Measurements from ENCODE around the gene MEG3. TPM values are rescaled to one million over a fixed set of nuclear protein-coding genes. Genes with fewer than 3 reads are reported as not detected.

The MEG3 gene
- total and polyA plus RNA-seq, 4 experiments from 2014 or later: not detected

DNA sequence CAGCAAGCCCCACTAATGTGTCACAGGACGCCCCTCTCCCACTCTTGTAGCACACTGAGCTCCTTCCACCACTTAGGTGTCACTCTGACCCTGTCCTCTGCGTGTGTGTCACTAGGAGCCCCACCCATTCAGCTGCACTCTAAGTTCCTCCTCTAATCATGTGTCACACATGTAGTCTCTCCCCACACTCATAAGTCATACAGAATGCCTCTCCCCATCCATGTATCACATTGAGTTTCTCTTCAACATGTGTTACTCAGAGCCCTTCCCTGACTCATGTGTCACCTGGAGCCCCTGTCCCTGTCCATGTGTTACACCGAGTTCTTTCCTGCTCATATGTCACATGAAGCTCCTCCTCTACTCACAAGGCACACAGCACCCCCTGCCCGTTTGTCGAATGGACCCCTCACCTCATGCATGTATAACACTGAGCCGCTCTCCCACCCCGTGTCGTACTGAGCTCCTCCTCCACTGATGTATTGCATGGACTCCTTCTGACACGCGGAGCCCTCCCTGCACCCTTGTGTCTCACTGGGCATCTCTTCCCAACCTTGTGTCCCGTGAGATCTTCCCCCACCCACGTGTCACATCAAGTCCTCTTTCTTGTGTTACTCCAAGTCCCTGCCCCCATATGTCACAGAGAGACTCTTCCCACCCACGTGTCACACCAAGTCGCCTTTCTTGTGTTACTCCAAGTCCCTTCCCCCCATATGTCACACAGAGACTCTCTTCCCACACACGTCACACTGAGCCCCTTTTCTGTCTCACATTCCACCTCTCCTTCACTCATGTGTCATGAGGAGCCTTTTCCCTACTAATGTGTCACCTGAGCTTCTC, 46.6 kb downstream of the MEG3 start:
- ChIA-PET CTCF (ENCODE audit: partially characterized antibody) (no interaction called here), POLR2A (ENCODE audit: partially characterized antibody) (no interaction called here)
- Mint-ChIP-seq H3K27me3 (peaks cover 0 to 4% of the 10 kb centered on the region in 2 donors), H3K4me3 (no peak overlapping the region), H3K27ac (peak overlapping the region in 1 of 7 donors; percentile 9), H3K9me3 (peaks cover 0 to 2% (median 0%) of the 10 kb centered on the region in 8 donors), H3K36me3 (no peaks in the 10 kb centered on the region), H3K4me1 (peaks cover 0 to 7% (median 0%) of the 10 kb centered on the region in 4 donors)
- H3K36me3 ChIP-seq (ENCODE audit: insufficient read depth, low read length): no peaks in the 10 kb centered on the region
- no peaks in the 10 kb centered on the region for H3K27me3 ChIP-seq (ENCODE audit: insufficient read depth, low read length)
- no peak overlapping the region for H3K4me3 ChIP-seq (ENCODE audit: low read length in 2 of 2)
- intact Hi-C loops (cut with micrococcal nuclease): no loop called here
- DNase-seq: no peak
- H3K27ac ChIP-seq (ENCODE audit: low read depth, low read length): no peak overlapping the region
- H3K9me3 ChIP-seq (ENCODE audit: control insufficient read depth in 1 of 2, low read length in 2 of 2): no peaks in the 10 kb centered on the region
- H3K4me1 ChIP-seq (ENCODE audit: insufficient read depth, low read length): no peaks in the 10 kb centered on the region

DNA sequence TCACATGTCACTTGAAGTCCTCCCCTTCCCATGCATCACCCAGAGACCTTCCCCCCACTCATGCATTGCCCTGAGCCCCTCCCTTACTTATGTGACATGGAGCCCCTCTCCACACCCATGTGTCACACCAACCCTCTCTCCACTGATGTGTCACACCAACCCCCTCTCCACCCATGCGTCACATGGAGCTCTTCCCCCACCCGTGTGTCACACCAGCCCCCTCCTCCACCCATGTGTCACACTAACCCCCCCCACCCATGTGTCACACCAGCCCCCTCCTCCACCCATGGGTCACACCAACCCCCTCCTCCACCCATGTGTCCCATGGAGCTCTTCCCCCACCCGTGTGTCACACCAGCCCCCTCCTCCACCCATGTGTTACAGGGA, 47.2 kb downstream of the MEG3 start:
- Mint-ChIP-seq H3K4me3 (no peak overlapping the region), H3K9me3 (peaks cover 0 to 2% (median 0%) of the 10 kb centered on the region in 8 donors), H3K27ac (peak overlapping the region in 1 of 7 donors; percentile 9)

DNA sequence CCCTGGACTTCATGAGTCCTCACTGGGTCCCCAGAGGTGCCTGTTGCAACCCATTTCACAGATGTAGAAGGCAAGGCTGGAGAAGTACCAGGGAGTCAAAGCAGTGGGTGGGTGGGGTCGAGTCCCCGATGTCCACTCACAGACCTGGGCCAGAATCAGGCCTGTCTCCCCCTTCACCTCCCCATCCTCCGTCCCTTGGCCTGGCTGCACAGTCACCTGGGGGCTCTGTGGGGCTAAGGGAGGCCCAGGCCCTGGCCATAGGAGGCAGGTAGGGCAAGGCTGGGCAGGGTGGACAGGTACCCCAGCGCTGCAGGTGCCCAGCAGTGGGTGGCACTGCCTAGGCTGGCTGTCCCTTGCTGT, 48.1 kb downstream of the MEG3 start:
- Histone ChIP-seq H3K27ac (ENCODE audit: low read depth, low read length) (no peak overlapping the region), H3K9me3 (ENCODE audit: control insufficient read depth in 1 of 2, low read length in 2 of 2) (no peaks in the 10 kb centered on the region), H3K27me3 (ENCODE audit: insufficient read depth, low read length) (no peaks in the 10 kb centered on the region), H3K36me3 (ENCODE audit: insufficient read depth, low read length) (no peaks in the 10 kb centered on the region), H3K4me3 (ENCODE audit: low read length in 2 of 2) (no peak overlapping the region), H3K4me1 (ENCODE audit: insufficient read depth, low read length) (no peaks in the 10 kb centered on the region)
- ChIA-PET CTCF (ENCODE audit: partially characterized antibody) (no interaction called here), POLR2A (ENCODE audit: partially characterized antibody) (no interaction called here)
- intact Hi-C loops (cut with micrococcal nuclease): no loop called here
- H3K4me1 Mint-ChIP-seq: peaks cover 0 to 7% (median 0%) of the 10 kb centered on the region in 4 donors
- DNase-seq: no peak
- no peak overlapping the region for H3K4me3 Mint-ChIP-seq
- peaks cover 0 to 2% (median 0%) of the 10 kb centered on the region in 8 donors for H3K9me3 Mint-ChIP-seq
- H3K27me3 Mint-ChIP-seq: peaks cover 0 to 9% of the 10 kb centered on the region in 2 donors
- no peaks in the 10 kb centered on the region for H3K36me3 Mint-ChIP-seq
- no peak overlapping the region for H3K27ac Mint-ChIP-seq

More for the DNA sequence above, 47.2 kb downstream of the MEG3 start:
- Mint-ChIP-seq H3K4me1 (peaks cover 0 to 7% (median 0%) of the 10 kb centered on the region in 4 donors), H3K36me3 (no peaks in the 10 kb centered on the region), H3K27me3 (peaks cover 0 to 6% of the 10 kb centered on the region in 2 donors)
- no peaks in the 10 kb centered on the region for H3K36me3 ChIP-seq (ENCODE audit: insufficient read depth, low read length)
- DNase-seq: no peak
- H3K4me3 ChIP-seq (ENCODE audit: low read length in 2 of 2): no peak overlapping the region
- H3K27ac ChIP-seq (ENCODE audit: low read depth, low read length): no peak overlapping the region
- H3K9me3 ChIP-seq (ENCODE audit: control insufficient read depth in 1 of 2, low read length in 2 of 2): no peaks in the 10 kb centered on the region
- ChIA-PET CTCF (ENCODE audit: partially characterized antibody) (no interaction called here), POLR2A (ENCODE audit: partially characterized antibody) (no interaction called here)
- H3K27me3 ChIP-seq (ENCODE audit: insufficient read depth, low read length): no peaks in the 10 kb centered on the region
- no peaks in the 10 kb centered on the region for H3K4me1 ChIP-seq (ENCODE audit: insufficient read depth, low read length)
- intact Hi-C loops (cut with micrococcal nuclease): no loop called here

DNA sequence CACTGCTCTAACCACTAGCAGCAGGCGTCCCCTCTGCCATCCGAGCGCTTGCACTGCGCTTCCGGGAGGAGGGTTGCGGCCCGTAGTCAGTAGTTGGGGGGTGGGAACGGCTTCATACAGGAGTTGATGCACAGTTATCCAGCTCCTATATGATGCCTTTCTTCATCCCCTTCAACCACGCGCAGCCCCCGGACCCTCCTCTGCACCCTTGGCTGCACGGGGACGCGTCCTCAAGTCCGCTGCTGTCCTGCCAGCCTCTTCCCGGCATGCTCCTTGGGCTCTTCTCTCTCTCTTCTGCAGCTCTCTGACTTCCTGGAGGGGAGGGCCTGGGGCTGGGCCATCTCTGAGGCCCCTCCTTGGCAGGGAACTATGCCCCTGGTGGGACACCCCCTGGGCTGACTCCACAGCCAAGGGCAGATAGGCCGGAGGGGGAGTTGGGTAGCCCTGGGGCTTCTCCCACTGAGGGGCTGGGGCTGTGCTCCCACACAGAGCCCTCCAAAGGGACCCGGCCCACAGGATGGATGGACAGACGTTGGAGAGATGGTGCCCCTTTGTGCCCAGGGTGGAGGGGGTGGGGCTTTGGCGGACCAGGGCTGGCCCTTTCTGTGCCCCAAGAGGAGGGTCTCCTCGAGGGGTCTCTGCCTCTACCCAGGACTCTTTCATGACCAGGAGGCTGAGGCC, 48.6 kb downstream of the MEG3 start:
- ChIA-PET CTCF (ENCODE audit: partially characterized antibody) (no interaction called here), POLR2A (ENCODE audit: partially characterized antibody) (no interaction called here)
- Mint-ChIP-seq H3K36me3 (no peaks in the 10 kb centered on the region), H3K9me3 (peaks cover 0 to 2% (median 0%) of the 10 kb centered on the region in 8 donors), H3K27me3 (peaks cover 0 to 9% of the 10 kb centered on the region in 2 donors), H3K4me3 (no peak overlapping the region), H3K4me1 (peaks cover 0 to 7% (median 0%) of the 10 kb centered on the region in 4 donors), H3K27ac (no peak overlapping the region)
- Histone ChIP-seq H3K9me3 (ENCODE audit: control insufficient read depth in 1 of 2, low read length in 2 of 2) (no peaks in the 10 kb centered on the region), H3K27me3 (ENCODE audit: insufficient read depth, low read length) (no peaks in the 10 kb centered on the region), H3K4me3 (ENCODE audit: low read length in 2 of 2) (no peak overlapping the region), H3K27ac (ENCODE audit: low read depth, low read length) (no peak overlapping the region), H3K4me1 (ENCODE audit: insufficient read depth, low read length) (no peaks in the 10 kb centered on the region), H3K36me3 (ENCODE audit: insufficient read depth, low read length) (no peaks in the 10 kb centered on the region)
- DNase-seq: no peak
- intact Hi-C loops (cut with micrococcal nuclease): no loop called here

DNA sequence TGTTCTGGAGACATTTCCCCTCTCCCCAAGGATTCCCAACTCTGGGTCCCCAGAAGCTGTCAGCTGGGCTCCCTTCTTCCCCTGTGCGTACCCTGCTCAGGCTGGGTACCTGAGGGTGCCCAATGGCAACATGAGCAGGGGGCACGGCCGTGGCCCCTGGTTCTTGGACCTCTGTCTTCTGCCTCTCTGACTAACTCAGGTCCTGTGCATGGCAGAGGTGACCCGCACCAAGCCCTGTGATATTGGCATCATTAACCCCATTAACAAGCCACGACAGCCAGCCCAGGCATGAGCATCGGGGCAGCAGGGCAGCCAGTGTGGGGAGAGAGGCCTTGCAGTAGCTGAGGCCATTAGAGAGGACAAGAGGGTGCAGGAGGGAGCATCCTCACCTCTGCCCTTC, 49.2 kb downstream of the MEG3 start:
- peaks cover 0 to 7% (median 0%) of the 10 kb centered on the region in 4 donors for H3K4me1 Mint-ChIP-seq
- peaks cover 0 to 9% of the 10 kb centered on the region in 2 donors for H3K27me3 Mint-ChIP-seq

DNA sequence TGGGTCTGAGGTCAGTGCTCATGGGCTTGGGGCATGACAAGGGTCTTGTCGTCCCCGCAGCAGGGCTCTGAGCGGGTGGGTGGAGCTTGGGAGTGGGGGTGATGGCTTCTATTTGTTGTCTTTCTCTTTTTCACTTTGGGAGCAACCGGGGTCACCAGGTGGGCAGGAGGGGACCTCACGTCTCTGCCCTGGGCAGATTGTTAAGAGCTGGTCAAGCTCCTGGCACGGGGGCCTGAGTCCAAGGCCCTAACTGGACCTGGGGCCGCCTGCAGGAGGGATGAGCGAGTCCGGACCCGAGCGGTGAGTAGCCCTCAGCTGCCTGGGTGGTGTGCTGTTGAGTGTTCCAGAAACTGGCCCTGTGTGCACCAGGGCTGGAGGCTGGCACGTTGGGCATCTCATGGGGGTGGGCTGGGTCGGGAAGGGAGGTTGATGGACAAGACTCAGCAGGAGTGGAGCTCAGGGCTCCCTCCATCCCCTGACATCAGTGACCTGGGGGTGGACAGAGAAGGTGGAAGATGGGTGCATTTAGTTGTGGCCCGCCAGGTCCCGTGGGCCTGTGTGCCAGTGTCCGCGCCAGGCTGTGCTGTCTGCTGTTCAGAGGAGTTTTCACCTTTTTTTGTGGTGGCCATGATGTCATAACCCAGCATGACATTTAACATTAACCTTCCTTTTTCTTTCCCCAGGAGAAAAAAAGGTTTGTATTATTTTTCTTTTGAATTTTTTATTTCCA, 50.1 kb downstream of the MEG3 start:
- no peaks in the 10 kb centered on the region for H3K36me3 ChIP-seq (ENCODE audit: insufficient read depth, low read length)
- no peak overlapping the region for H3K4me3 ChIP-seq (ENCODE audit: low read length in 2 of 2)
- no peaks in the 10 kb centered on the region for H3K4me1 ChIP-seq (ENCODE audit: insufficient read depth, low read length)
- peaks cover 2 to 11% of the 10 kb centered on the region in 2 donors for H3K27me3 Mint-ChIP-seq
- intact Hi-C loops (cut with micrococcal nuclease): no loop called here
- H3K27ac Mint-ChIP-seq: no peak overlapping the region
- no peaks in the 10 kb centered on the region for H3K9me3 ChIP-seq (ENCODE audit: control insufficient read depth in 1 of 2, low read length in 2 of 2)
- no peaks in the 10 kb centered on the region for H3K36me3 Mint-ChIP-seq
- no peak overlapping the region for H3K27ac ChIP-seq (ENCODE audit: low read depth, low read length)
- POLR2A ChIA-PET (ENCODE audit: partially characterized antibody): no interaction called here
- H3K27me3 ChIP-seq (ENCODE audit: insufficient read depth, low read length): no peaks in the 10 kb centered on the region
- H3K4me1 Mint-ChIP-seq: peaks cover 0 to 7% (median 0%) of the 10 kb centered on the region in 4 donors
- CTCF ChIA-PET (ENCODE audit: partially characterized antibody): no interaction called here
- H3K4me3 Mint-ChIP-seq: no peak overlapping the region
- no peak for DNase-seq
- H3K9me3 Mint-ChIP-seq: peaks cover 0 to 2% (median 0%) of the 10 kb centered on the region in 8 donors

More for the DNA sequence above, 49.2 kb downstream of the MEG3 start:
- ChIA-PET POLR2A (ENCODE audit: partially characterized antibody) (no interaction called here), CTCF (ENCODE audit: partially characterized antibody) (no interaction called here)
- Histone ChIP-seq H3K4me1 (ENCODE audit: insufficient read depth, low read length) (no peaks in the 10 kb centered on the region), H3K9me3 (ENCODE audit: control insufficient read depth in 1 of 2, low read length in 2 of 2) (no peaks in the 10 kb centered on the region), H3K36me3 (ENCODE audit: insufficient read depth, low read length) (no peaks in the 10 kb centered on the region), H3K27me3 (ENCODE audit: insufficient read depth, low read length) (no peaks in the 10 kb centered on the region), H3K4me3 (ENCODE audit: low read length in 2 of 2) (no peak overlapping the region), H3K27ac (ENCODE audit: low read depth, low read length) (no peak overlapping the region)
- H3K4me3 Mint-ChIP-seq: no peak overlapping the region
- no peak overlapping the region for H3K27ac Mint-ChIP-seq
- intact Hi-C loops (cut with micrococcal nuclease): no loop called here
- no peaks in the 10 kb centered on the region for H3K36me3 Mint-ChIP-seq
- peaks cover 0 to 2% (median 0%) of the 10 kb centered on the region in 8 donors for H3K9me3 Mint-ChIP-seq
- DNase-seq: no peak
